Fibroblast of mammary gland (primary cell): ENCODE data around the gene PPP3CA.
A peak's percentile ranks its signal among the peaks of the same experiment; 100 is the strongest.

Experiments used
- DNase-seq: peaks from one replicate; pipeline ENCODE4 v3.0.0-alpha.2; 2010; ENCODE audit warnings: low read depth
- H3K4me3 ChIP-seq: 2 replicates; pipeline ENCODE4 v1.5.1; 2011; ENCODE audit warnings: low read depth, mild to moderate bottlenecking, low read length, moderate library complexity; ENCODE audit not compliant: control insufficient read depth
- CTCF ChIP-seq: conservative IDR thresholded peaks from 2 replicates; pipeline ENCODE4 v1.5.1; 2011; ENCODE audit warnings: low read depth, low read length, inconsistent platforms; ENCODE audit not compliant: control insufficient read depth, insufficient read depth

Gene PPP3CA

GRCh38 chr4:101321481-101322042 lies 25.8 kb downstream of the PPP3CA start:
- H3K4me3 ChIP-seq = no peak overlapping the region
- no peak for DNase-seq
- no peak for TF ChIP-seq CTCF

- DNase-seq = no peak
- no peak for TF ChIP-seq CTCF
- no peak overlapping the region for H3K4me3 ChIP-seq
Observed at GRCh38 chr4:101315786-101316185, 31.5 kb downstream of the PPP3CA start.

- no peak overlapping the region for H3K4me3 ChIP-seq
- TF ChIP-seq CTCF = no peak
- peak; percentile 48 for DNase-seq
Observed at GRCh38 chr4:101315041-101315440, 32.3 kb downstream of the PPP3CA start.

- no peak for DNase-seq
- TF ChIP-seq CTCF = no peak
- H3K4me3 ChIP-seq = no peak overlapping the region
Observed at GRCh38 chr4:101309925-101310324, 37.4 kb downstream of the PPP3CA start.

GRCh38 chr4:101307899-101308298 lies 39.4 kb downstream of the PPP3CA start:
- TF ChIP-seq CTCF = no peak
- peak; percentile 20 for DNase-seq
- no peak overlapping the region for H3K4me3 ChIP-seq

- no peak for TF ChIP-seq CTCF
- no peak for DNase-seq
- no peak overlapping the region for H3K4me3 ChIP-seq
Observed at GRCh38 chr4:101306764-101307615, 40.3 kb downstream of the PPP3CA start.

- TF ChIP-seq CTCF = no peak
- no peak overlapping the region for H3K4me3 ChIP-seq
- DNase-seq = no peak
Observed at GRCh38 chr4:101306225-101306624, 41.1 kb downstream of the PPP3CA start.
